MM.1S (cell line): ENCODE results near the gene SMAP1.

Experiments used
- EZH2 ChIP-seq: fragments of 300-600 bp; sonication (generic); optimal IDR thresholded peaks from 2 replicates; pipeline ENCODE3; 2017; ENCODE audit warnings: low read depth, mild to moderate bottlenecking, antibody characterized with exemption, low read length, mixed read lengths
- TF ChIP-seq, protein P1 (sequence below): fragments of 300-600 bp; sonication (generic); IDR thresholded peaks from 2 replicates; pipeline ENCODE4 v1.5.1; 2016; ENCODE audit warnings: antibody characterized with exemption, low read length, mixed read lengths

- no peak for TF ChIP-seq EZH2
- TF ChIP-seq, protein P1, sequence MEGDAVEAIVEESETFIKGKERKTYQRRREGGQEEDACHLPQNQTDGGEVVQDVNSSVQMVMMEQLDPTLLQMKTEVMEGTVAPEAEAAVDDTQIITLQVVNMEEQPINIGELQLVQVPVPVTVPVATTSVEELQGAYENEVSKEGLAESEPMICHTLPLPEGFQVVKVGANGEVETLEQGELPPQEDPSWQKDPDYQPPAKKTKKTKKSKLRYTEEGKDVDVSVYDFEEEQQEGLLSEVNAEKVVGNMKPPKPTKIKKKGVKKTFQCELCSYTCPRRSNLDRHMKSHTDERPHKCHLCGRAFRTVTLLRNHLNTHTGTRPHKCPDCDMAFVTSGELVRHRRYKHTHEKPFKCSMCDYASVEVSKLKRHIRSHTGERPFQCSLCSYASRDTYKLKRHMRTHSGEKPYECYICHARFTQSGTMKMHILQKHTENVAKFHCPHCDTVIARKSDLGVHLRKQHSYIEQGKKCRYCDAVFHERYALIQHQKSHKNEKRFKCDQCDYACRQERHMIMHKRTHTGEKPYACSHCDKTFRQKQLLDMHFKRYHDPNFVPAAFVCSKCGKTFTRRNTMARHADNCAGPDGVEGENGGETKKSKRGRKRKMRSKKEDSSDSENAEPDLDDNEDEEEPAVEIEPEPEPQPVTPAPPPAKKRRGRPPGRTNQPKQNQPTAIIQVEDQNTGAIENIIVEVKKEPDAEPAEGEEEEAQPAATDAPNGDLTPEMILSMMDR = no peak
Measured at GRCh38 chr6:70753870-70754380, 86.2 kb downstream of the SMAP1 start.
